Heart right ventricle (tissue), 16 donors: ENCODE data around the gene PHEX. TPM values are rescaled to one million over a fixed set of nuclear protein-coding genes. Genes with fewer than 3 reads are reported as not detected.

Source experiments
- ATAC-seq, 8 donors: fragments of 200-7000 bp; cut with Tn5 transposase; one replicate each; pipeline ENCODE4 v1.9.1; 2020; ENCODE audit warnings: mild to moderate bottlenecking in 8 of 8, moderate library complexity in 8 of 8, moderate number of reproducible peaks in 1 of 8
- DNase-seq, 2 donors: peaks; one replicate each; pipeline ENCODE4 v3.0.0-alpha.2; 2020
- H3K27ac ChIP-seq, 10 donors: fragments of 200-600 bp; sonication (generic) in 2 of 10; one replicate each; pipeline versions ENCODE4 v1.5.0 to v1.8.0; 2020 to 2022; ENCODE audit warnings: mild to moderate bottlenecking in 3 of 10
- H3K27me3 ChIP-seq, 7 donors: fragments of 200-600 bp; one replicate each; pipeline ENCODE4 v1.8.0; 2021 to 2022; ENCODE audit warnings: mild to moderate bottlenecking in 2 of 7
- H3K36me3 ChIP-seq, 9 donors: fragments of 200-600 bp; sonication (generic) in 1 of 9; one replicate each; pipeline versions ENCODE4 v1.5.0 to v1.8.0; 2020 to 2022; ENCODE audit warnings: mild to moderate bottlenecking in 2 of 9
- H3K4me1 ChIP-seq, 9 donors: fragments of 200-600 bp; sonication (generic) in 1 of 9; one replicate each; pipeline versions ENCODE4 v1.5.0 to v1.8.0; 2020 to 2022; ENCODE audit warnings: mild to moderate bottlenecking in 4 of 9
- H3K4me3 ChIP-seq, 10 donors: fragments of 200-600 bp; sonication (generic) in 2 of 10; one replicate each; pipeline versions ENCODE4 v1.5.0 to v1.8.0; 2020 to 2022; ENCODE audit warnings: mild to moderate bottlenecking in 7 of 10, moderate library complexity in 2 of 10
- H3K9me3 ChIP-seq, 11 donors: fragments of 200-600 bp in 10 of 11; sonication (generic) in 2 of 11; one replicate each; pipeline versions ENCODE4 v1.5.0 to v1.8.0; 2013 to 2022; ENCODE audit warnings: mild to moderate bottlenecking in 2 of 11, control low read depth in 1 of 11, moderate library complexity in 1 of 11
- WGBS, 2 donors: extraction: QIAGEN DNeasy Blood & Tissue Kit; methylation state at CpG; one replicate each; pipeline ENCODE4 v1.1.7; 2013; ENCODE audit warnings: inconsistent platforms in 1 of 2; 5-methylcytosine and 5-hydroxymethylcytosine counted together
- intact Hi-C, 10 donors: fragments of 100-400 bp; cut with DNase I; formaldehyde crosslinking; loops; one replicate each; pipeline versions ENCODE4 v1.11.1 to v1.14.2; 2022
- polyA plus RNA-seq, 2 donors: library from polyadenylated mRNA; stranded (reverse); fragments of 200-250 nt; gene quantifications; one replicate each; pipeline ENCODE4 v1.2.3, GENCODE V29; 2013
- total RNA-seq, 10 donors: library from RNA; stranded (reverse); fragmentation: NEBNext Ultra II Directional in 3 of 10; extraction: Animal tissue kit (Norgen Biotek cat#: 25700) in 3 of 10; gene quantifications; one replicate each; pipeline versions ENCODE4 v1.2.1 to v1.2.4, GENCODE V29; 2021 to 2023
- TF ChIP-seq, protein P1 (sequence below), 9 donors: fragments of 200-600 bp; sonication (generic) in 2 of 9; IDR thresholded peaks; one replicate each; pipeline versions ENCODE4 v1.5.0 to v1.8.0; 2021 to 2022; ENCODE audit warnings: antibody characterized with exemption in 9 of 9, mild to moderate bottlenecking in 5 of 9, moderate library complexity in 1 of 9
- donor health status: Arrhythmogenic right ventricular cardiomyopathy.
- donor health status: ischemic (EF 13 %, LVEDD 7.1; RV severe dilation, severe dysfunction).
- donor health status: healthy with polysubstance abuse.
- donor health status: DM: no; HTN: yes; CAD: no.
- donor health status: DM: no; HTN: no; CAD: no.
- donor health status: ischemic (EF 25% LVEDD 6.9; RV normal size, moderate dysfunction).
- donor health status: ischemic (EF 25% LVEDD 5.7; RV mildly dilated, moderate dysfunction).
- donor health status: healthy.
- donor health status: DM: yes; HTN: yes; CAD: no.
- donor health status: Ischemic cardiomyopathy.
- donor health status: ischemic (EF 35%, LVEDD 5.7; RV mildly dilated, moderate dysfunction).
- donor health status: nonischemic (EF 11% LVEDD 7.7; RV severe dilation, severe dysfunction).
- donor health status: DM: yes; HTN: yes; CAD: no.
- donor health status: PGD.
- donor health status: ischemic (EF 29% LVEDD 5.4; RV normal size, mild dysfunction).
- donor health status: nonischemic (EF 23%, LVEDD 6.1; RV moderate dilation, normal function).

The PHEX gene
- total and polyA plus RNA-seq, 12 donors: 0.01 to 0.36 (median 0.18) TPM; not detected in 3

DNA sequence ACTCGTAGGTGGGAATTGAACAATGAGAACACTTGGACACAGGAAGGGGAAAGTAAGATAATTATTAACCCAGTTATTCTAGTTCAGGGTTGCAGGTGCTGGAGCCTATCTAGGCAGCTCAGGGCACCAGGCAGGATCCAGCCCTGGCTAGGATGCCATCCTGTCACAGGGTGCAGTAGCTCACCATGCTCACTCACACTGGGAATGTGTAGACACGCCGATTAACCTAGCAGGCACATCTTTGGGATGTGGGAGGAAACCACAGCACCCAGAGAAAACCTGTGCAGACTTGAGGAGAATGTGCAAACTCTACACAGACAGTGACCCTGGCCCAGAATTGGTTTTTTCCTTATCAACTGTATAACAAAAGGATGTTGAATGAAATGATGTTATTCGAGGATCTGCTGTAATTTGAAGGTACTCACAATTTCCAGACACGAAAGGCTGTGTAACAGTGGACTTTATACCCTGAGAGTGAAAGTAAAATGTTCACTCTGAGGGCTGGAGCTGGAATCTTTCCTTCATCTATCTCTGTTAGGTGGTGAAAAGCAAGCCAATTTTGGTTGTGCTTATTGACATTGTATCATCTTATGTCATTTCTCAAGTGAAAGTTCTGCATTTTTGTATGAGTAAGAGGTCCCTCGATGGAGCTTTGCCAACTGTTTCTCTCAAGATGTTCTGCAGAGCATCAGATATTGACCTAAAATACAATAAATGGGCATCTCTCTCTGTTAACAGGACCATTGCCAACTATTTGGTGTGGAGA, 78.8 kb downstream of the PHEX start:
- WGBS, 2 donors: 75 to 82% methylated on average over 6 of the region's 6 CpGs
- no peak for DNase-seq
- TF ChIP-seq, protein P1, sequence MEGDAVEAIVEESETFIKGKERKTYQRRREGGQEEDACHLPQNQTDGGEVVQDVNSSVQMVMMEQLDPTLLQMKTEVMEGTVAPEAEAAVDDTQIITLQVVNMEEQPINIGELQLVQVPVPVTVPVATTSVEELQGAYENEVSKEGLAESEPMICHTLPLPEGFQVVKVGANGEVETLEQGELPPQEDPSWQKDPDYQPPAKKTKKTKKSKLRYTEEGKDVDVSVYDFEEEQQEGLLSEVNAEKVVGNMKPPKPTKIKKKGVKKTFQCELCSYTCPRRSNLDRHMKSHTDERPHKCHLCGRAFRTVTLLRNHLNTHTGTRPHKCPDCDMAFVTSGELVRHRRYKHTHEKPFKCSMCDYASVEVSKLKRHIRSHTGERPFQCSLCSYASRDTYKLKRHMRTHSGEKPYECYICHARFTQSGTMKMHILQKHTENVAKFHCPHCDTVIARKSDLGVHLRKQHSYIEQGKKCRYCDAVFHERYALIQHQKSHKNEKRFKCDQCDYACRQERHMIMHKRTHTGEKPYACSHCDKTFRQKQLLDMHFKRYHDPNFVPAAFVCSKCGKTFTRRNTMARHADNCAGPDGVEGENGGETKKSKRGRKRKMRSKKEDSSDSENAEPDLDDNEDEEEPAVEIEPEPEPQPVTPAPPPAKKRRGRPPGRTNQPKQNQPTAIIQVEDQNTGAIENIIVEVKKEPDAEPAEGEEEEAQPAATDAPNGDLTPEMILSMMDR (IDR thresholded peaks at IDR 0.05): no peak
- no peak overlapping the region for H3K4me3 ChIP-seq
- no peaks in the 10 kb centered on the region for H3K4me1 ChIP-seq
- H3K27ac ChIP-seq: no peak overlapping the region
- intact Hi-C loops: no loop called here
- no peak for ATAC-seq
- H3K9me3 ChIP-seq: no peaks in the 10 kb centered on the region
- H3K27me3 ChIP-seq: peaks cover 0 to 6% (median 0%) of the 10 kb centered on the region in 7 donors
- H3K36me3 ChIP-seq: no peaks in the 10 kb centered on the region

DNA sequence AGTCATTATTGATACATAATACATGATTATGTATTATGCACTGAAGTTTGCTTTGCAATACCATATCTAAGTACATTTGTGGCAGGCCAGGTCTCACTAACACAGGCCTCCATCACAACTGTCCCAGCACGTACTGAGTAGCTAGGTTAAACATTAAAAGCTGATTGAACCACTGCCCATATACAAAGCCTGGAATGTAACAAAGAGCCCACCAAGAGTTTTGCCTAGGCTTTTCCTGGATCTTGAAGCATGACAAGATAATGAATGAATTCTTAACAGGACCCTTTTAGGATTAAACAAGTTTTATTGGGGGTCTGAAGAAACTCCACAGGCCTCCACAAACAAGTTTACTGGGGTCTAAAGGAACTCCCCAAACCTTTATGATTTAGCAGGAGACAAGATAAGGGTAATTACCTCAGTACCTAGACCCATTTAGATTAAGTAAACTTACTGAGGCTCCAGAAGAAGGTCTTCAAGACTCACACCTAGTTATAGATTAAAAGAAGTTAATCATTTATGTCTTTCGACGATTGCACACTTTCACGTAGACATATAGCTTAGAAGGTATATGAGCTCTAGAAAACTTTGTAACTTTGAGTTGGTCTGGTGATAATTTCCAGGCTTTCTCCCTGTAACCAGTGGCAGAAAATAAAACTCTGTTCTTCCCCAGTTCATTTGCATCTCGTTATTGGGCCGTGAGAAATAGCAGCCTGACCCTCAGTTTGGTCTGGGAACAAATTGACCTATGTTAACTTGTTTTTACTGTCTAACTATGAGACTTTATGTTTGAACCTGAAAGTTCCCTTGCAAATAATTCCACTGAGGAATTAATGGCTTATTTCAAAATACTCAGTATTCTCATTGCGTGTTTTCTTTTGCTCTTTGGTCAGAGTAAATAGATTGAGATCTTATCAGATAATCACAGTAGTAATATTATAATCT, 84.8 kb downstream of the PHEX start:
- ATAC-seq (no peak), DNase-seq (no peak)
- WGBS, 2 donors: 92% methylated on average over 7 of the region's 7 CpGs
- Histone ChIP-seq H3K4me1 (no peaks in the 10 kb centered on the region), H3K27ac (no peak overlapping the region), H3K9me3 (no peaks in the 10 kb centered on the region), H3K4me3 (no peak overlapping the region), H3K27me3 (peaks cover 0 to 6% (median 0%) of the 10 kb centered on the region in 7 donors), H3K36me3 (no peaks in the 10 kb centered on the region)
- intact Hi-C loops: no loop called here
- TF ChIP-seq, protein P1 (IDR thresholded peaks at IDR 0.05): no peak

DNA sequence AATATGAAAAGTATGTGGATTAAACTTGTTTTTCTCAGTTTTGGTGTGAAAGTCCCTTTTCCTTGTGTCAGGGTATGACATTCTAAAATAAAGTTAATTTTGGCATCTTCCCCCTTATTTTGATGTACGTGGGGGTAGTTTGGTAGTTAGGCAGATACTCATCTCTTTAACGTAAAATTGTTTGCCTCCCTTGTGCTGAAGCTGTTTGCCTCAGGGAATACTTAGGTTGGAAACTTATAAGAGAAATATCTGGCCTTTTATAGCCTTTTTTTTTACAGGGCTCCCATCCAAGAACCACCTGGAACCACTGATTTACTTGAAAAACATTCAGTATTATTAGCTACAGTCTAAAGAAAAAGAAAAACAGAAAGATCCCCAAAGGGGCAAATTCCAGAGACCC, 85.5 kb downstream of the PHEX start:
- H3K27ac ChIP-seq: no peak overlapping the region
- TF ChIP-seq, protein P1 (IDR thresholded peaks at IDR 0.05): no peak
- H3K4me1 ChIP-seq: no peaks in the 10 kb centered on the region
- DNase-seq (no peak), ATAC-seq (no peak)
- intact Hi-C loops: no loop called here
- H3K9me3 ChIP-seq: no peaks in the 10 kb centered on the region
- H3K27me3 ChIP-seq: peaks cover 0 to 6% (median 0%) of the 10 kb centered on the region in 7 donors
- no peak overlapping the region for H3K4me3 ChIP-seq
- 52 to 69% methylated on average over 2 of the region's 2 CpGs for WGBS, 2 donors
- H3K36me3 ChIP-seq: no peaks in the 10 kb centered on the region

DNA sequence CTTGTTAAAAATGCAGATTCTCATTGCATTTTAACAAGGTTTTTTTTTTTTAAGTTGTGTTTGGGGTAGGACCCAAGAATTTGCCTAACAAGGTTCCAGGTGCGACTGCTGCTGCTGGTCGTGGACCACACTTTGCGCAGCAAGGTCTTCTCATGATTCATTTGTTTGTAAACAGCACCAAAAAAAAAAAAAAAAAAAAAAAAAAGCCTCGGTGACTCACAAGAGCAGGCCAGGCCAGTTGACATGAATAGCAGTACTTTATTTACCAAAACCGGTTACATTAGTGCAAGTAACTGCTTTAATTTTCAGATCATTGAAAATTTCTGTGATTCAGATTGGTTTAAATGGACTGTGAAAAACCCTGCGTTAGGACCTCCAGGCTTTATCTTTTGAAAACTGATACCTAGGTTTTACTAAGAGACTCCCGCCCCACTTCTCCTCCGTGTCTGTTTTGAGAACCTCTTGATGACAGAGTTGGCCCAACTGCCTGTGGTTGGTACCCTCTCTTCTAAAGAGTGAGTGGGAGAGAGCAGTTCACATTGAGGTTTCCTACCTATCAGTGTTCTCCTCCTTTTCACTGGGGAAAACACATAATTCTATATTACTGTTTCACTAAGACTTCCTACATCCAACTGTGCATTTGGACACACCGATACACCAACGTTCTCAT, 86.2 kb downstream of the PHEX start:
- H3K36me3 ChIP-seq: no peaks in the 10 kb centered on the region
- peaks cover 0 to 6% (median 0%) of the 10 kb centered on the region in 7 donors for H3K27me3 ChIP-seq
- H3K4me3 ChIP-seq: peak overlapping the region in 1 of 10 donors; percentile 3
- H3K27ac ChIP-seq: no peak overlapping the region
- no peaks in the 10 kb centered on the region for H3K9me3 ChIP-seq
- H3K4me1 ChIP-seq: no peaks in the 10 kb centered on the region
- TF ChIP-seq, protein P1 (IDR thresholded peaks at IDR 0.05): no peak
- intact Hi-C loops: no loop called here
- ATAC-seq: no peak
- no peak for DNase-seq
- 80% methylated on average over 9 to 10 of the region's 10 CpGs for WGBS, 2 donors
